Activated CD8-positive, alpha-beta memory T cell treated with anti-CD3 and anti-CD28 coated beads, Interleukin-2, amount 50 U/mL, for 1 hour (primary cell): ENCODE results near the gene GTPBP6.
A peak's percentile ranks its signal among the peaks of the same experiment; 100 is the strongest.
"Not testable (repeated sequence)": the region's sequence is repeated elsewhere in the genome, so short reads cannot be mapped to it uniquely, and the experiment has no call there.

Experiments
- DNase-seq: peaks from one replicate; pipeline ENCODE4 v3.0.0-alpha.2; 2020; ENCODE audit errors: extremely low read depth

GTPBP6 gene

GRCh38 chrX:291411-291901, 27.1 kb downstream of the GTPBP6 start:
- DNase-seq: no peak

DNA sequence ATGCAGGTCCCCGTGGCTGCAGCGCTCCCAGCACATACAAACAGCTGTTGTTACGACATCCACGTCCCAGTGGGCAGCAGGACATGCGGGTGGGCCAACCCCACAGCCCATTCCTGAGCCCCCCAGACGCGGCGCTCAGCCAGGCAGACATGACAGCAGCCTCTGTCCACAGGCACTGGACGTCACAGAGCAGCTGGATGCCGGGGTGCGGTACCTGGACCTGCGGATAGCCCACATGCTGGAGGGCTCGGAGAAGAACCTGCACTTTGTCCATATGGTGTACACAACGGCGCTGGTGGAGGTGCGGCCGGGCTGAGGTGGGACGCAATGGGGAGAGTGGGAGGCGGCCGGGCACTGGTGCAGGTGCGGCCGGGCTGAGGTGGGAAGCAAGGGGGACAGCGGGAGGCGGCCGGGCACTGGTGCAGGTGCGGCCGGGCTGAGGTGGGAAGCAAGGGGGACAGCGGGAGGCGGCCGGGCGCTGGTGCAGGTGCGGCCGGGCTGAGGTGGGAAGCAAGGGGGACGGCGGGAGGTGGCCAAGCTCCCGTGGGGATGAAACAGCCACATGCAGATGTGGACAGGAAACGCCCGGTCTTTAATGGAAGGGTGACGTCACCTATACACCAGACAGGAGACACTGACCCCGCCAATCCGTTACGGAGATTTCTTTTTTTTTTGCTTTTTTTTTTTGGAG, 28.0 kb downstream of the GTPBP6 start:
- no peak for DNase-seq

- DNase-seq: no peak
These were observed 30.0 kb downstream of the GTPBP6 start for GRCh38 chrX:288561-288991.

DNA sequence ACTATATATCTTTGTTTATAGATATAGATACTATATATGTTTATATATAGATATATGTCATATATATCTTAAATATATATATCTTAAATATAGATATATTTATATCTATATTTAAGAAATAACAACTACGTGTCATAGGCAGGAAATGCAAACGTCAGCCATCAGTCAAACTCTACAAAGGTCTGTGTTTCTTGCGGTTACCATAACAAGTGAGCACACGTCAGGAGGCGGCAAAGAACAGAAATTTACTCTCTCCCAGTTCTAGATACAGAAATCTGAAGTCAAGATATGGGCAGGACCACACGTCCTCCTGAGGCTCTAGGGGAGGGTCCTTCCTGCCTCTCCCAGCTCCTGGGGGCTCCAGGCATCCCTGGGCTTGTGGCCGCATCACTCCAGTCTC, 30.9 kb downstream of the GTPBP6 start:
- no peak for DNase-seq

- no peak for DNase-seq
These were observed 33.4 kb downstream of the GTPBP6 start for GRCh38 chrX:285076-285677.

DNA sequence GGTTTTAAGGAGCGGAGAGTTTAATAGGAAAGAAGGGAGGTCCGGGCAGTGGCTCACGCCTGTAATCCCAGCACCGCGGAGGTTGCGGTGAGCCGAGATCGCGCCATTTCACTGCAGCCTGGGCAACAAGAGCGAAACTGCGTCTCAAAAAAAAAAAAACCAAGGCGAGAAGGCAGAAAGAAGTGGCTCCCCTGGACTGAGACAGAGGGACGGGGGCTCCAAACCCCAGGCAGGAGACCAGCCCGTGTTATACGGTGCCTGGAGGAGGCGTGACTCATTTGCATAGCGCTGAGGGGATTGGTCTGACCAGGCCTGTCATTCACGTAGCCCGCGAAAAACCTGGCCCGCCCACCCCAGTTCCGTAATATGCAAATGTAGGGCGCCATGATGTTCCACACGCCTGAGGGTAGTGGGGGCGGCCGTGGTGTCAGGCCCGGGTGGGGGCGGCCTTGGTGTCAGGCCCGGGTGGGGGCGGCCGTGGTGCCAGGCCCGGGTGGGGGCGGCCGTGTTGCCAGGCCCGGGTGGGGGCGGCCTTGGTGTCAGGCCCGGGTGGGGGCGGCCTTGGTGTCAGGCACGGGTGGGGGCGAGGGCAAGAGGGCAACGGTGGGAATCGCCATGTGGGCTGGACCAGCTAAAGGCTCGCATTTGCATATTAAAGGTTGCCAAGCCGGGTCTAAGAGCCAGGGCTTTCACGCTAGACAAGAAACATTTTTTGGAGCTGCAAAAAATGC, 35.3 kb downstream of the GTPBP6 start:
- peak; percentile 77 for DNase-seq

DNA sequence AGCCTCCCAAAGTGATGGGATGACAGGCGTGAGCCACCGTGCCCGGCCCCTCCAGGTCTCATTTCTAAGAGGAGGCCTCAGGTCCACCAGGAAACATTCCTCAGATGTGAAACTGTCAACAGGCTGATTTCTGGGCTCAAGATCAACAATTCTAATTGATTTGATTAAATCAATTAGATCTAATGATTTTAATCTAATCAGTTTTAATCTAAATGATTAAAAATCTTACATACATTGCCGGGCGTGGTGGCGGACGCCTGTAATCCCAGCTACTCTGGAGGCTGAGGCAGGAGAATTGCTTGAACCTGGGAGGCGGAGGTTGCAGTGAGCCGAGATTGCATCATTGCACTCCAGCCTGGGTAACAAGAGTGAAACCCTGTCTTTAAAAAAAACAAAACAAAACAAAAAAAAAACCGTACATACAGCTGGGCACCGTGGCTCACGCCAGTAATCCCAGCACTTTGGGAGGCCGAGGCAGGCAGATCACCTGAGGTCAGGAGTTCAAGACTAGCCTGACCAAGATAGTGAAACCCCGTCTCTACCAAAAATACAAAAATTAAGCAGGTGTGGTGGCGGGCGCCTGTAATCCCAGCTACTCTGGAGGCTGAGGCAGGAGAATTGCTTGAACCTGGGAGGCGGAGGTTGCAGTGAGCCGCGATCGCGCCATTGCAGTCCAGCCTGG, 36.5 kb downstream of the GTPBP6 start:
- DNase-seq: not testable (repeated sequence)

DNA sequence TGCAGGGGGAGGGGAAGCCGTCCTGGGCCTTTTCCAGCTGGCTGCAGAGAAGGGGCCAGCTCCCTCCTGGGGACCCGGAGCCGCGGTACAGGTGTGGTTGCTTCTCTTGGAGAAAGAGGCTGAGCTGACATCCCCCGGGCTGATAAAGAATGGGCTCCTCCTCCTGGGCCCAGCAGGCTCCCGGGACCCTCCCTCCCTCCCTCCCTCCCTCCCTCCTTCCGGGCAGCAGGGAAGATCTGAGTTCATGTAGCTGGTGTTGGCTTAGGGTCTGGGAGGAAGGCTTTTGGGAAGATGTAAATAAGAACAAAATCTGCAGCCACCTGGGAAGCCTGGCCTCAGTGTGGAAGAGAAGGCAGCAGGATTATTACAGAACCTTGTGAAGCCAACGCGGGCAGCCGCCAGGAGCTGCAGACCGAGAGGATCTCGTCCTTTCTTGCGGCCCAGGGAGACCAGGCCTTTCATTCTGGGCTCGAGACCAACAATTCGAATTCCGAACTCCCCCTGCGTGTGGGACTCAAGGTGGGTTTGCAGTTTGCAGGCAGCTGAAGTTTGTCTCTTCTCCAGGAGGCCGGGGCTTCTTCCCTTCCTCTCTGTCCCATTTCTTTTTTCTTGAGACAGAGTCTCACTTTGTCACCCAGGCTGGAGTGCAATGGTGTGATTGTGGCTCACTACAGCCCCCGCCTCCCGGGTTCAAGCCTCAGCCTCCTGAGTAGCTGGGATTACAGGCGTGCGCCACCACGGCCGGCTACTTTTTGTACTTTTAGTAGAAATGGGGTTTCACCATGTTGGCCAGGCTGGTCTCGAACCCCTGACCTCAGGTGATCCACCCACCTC, 37.2 kb downstream of the GTPBP6 start, which contains the start of gene PLCXD1:
TSS of gene PLCXD1 (plus strand) at position 216 of the 834 bp plus-strand sequence. CDS start 2,807 bp downstream, outside the sequence.
- DNase-seq: no peak

DNA sequence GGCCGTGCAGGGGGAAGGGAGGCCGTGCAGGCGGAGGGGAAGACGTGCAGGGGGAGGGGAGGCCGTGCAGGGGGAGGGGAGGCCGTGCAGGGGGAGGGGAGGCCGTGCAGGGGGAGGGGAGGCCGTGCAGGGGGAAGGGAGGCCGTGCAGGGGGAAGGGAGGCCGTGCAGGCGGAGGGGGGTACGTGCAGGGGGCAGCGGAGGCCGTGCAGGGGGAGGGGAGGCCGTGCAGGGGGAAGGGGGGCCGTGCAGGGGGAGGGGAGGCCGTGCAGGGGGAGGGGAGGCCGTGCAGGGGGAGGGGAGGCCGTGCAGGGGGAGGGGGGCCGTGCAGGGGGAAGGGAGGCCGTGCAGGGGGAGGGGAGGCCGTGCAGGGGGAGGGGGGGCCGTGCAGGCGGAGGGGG, 37.9 kb downstream of the GTPBP6 start:
- not testable (repeated sequence) for DNase-seq

DNA sequence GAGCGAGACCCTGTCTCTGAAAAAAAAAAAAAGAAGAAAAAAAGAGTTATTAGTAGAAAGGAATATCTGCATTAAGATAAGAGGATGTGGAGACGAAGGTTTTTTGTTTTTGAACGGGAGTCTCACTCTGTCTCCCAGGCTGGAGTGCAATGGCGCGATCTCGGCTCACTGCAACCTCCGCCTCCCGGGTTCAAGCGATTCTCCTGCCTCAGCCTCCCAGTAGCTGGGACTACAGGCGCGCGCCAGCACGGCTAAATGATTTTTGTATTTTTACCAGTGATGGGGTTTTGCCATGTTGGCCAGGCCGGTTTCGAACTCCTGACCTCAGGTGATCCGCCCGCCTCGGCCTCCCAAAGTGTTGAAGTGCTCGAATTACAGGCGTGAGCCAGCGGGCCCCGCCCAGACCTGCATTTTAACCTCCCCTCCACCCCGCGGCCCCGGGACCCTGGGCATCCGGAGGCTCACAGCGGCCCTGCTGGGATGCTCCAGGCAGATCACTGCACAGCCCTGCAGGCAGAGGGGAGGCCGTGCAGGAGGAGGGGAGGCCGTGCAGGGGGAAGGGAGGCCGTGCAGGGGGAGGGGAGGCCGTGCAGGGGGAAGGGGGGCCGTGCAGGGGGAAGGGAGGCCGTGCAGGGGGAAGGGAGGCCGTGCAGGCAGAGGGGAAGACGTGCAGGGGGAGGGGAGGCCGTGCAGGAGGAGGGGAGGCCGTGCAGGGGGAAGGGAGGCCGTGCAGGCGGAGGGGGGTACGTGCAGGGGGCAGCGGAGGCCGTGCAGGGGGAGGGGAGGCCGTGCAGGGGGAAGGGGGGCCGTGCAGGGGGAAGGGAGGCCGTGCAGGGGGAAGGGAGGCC, 38.6 kb downstream of the GTPBP6 start:
- DNase-seq: not testable (repeated sequence)

- no peak for DNase-seq
These were observed 41.9 kb downstream of the GTPBP6 start for GRCh38 chrX:276581-277201.

DNA sequence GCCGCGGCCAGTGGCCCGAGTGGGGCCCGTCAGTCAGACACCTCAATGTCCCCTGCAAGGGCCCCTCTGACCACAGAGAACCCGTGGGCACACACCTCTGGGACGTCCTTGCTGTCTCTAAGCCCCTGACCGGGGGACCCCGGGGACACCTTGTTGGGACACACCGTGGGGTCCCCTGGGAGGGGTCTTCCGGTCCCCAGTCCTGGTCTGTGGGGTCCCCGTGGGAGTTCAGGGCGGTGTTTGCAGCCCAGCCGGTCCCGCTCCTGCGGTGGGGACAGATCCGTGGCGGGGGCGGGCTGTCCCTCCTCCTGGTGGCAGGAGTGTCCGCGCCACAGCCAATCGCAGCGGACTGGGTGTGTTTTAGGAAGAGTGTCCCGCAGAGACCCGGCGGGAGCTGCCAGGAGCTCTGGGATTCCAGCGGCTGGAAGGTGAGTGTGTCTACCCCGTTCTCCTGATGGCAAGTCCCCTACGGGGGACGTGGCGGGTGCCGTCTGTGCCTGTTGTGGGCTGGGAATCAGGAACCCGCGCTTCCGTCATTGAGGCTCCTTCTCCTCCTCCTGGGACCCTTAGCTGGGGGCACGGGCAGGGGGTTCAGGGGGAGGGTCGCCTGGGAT, 42.5 kb downstream of the GTPBP6 start:
- no peak for DNase-seq

DNA sequence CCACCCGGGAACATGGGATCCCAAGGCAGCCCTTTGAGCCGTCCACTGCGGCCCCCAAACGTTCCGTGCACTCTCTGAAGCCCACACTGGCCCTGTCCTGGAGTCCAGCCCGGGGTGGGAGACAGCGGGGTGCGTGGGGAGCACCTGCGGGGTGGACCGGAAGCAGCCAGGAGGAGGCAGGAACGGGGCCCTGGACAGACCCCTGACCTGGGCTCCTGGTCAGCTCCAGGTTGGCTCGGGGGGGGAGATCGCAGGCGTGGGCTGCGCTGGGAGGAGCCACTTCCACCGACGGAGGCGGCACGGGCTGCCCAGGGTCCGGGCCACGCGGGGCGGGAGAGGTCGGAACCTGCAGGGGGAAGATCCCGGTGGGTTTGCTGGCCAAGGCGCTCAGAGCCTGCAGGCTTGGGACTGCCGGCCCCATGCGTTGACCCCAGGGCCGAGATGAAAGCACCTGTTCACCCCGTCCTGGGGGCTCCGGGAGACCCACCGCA, 43.1 kb downstream of the GTPBP6 start:
- DNase-seq: no peak

DNA sequence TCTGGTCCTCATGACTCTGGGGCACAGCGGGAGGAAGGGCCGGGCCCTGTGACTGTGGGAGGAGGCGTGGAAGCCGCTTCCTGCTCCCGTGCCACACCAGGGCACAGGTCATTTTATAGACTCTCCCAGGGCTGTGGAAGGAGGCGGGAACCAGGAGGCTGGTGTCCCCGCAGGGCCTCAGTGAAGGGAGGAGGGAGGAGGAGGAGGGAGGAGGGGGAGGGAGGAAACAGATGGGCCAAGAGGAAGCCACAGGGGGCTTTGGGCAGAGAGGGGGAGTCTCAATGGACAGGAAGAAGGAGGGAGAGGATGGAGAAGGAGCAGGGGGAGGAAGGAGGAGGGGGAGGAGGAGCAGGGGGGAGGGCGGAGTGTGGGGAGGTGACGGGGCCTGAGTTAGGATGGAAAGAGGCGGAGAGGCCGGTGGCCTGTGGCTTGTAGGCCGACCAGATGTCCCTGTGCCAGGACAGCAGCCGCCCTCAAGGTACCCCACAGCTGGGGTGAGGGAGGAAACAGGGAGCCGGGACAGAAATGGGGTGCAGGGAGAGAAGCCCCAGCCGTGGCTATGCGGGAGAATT, 43.6 kb downstream of the GTPBP6 start:
- no peak for DNase-seq

DNA sequence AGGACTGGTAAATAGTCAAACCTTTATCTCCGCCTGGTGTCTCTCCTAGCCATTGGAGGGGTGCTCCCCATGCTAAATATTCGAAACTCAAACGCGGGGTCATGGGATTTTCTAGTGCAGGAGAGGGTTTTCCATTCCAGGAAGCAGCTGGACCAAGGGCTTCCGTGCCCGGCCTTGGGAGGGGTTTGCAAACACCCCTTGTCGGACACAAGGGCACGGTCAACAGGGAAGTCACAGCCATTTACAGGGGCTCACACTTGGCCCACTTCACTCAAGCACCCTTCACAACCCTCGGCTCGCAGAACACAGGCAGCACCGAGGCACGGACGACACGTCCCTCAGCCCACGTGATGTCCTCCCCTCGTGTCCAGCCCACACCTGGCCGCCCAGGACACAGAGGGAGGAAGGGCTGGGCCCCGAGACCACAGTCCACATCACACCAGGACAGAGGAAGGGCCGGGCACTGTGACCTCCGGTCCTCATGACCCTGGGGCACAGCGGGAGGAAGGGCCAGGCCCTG, 47.7 kb downstream of the GTPBP6 start:
- no peak for DNase-seq

DNA sequence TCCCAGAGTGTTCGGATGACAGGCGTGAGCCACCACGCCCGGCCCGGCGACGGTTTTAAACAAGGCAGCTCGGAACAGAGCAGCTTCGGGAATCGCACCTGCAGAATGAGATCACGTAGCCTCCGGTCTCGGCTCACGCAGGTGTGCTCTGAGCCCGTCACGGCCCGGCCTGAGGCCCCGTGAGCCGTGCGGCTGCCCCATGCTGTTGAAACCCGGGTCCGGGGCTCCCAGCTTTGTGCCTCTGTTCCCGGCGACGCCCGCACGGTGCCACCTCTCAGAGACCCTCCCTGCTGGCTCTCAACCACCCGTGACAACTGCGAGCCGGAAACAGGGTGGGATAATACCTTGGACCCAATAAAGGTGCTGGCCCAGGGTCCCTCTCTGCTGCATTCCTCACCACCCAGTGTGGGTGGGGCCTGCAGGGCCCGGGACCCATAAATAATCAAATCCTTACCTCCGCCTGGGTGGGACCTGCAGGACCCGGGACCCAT, 50.8 kb downstream of the GTPBP6 start:
- DNase-seq: no peak

DNA sequence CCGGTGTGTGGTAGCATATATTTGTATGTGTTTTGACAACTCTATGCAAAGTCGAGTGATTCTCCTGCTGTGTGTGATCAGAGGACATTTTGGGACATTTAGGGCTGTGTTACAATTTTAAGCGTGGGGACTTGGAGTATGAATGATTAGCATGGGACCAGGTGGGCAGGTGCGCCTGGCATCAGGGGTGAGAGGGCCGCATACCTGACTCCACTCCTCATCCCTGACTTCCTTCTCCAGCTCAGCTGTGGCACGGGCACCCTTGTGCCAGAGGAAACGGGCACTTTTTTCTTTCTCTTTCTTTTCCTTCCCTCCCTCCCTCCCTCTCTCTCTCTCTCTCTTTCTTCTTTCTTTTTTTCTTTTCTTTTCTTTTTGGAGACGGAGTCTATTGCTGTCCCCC, 53.1 kb downstream of the GTPBP6 start:
- no peak for DNase-seq
